GM19099 (cell line): ENCODE results near the gene FOXF1.

Experiments
- POLR2A ChIP-seq: IDR thresholded peaks from 3 replicates; pipeline ENCODE4 v1.6.1; 2011; ENCODE audit warnings: low read depth; ENCODE audit not compliant: insufficient read length; ENCODE audit errors: extremely low read depth

Gene FOXF1

DNA sequence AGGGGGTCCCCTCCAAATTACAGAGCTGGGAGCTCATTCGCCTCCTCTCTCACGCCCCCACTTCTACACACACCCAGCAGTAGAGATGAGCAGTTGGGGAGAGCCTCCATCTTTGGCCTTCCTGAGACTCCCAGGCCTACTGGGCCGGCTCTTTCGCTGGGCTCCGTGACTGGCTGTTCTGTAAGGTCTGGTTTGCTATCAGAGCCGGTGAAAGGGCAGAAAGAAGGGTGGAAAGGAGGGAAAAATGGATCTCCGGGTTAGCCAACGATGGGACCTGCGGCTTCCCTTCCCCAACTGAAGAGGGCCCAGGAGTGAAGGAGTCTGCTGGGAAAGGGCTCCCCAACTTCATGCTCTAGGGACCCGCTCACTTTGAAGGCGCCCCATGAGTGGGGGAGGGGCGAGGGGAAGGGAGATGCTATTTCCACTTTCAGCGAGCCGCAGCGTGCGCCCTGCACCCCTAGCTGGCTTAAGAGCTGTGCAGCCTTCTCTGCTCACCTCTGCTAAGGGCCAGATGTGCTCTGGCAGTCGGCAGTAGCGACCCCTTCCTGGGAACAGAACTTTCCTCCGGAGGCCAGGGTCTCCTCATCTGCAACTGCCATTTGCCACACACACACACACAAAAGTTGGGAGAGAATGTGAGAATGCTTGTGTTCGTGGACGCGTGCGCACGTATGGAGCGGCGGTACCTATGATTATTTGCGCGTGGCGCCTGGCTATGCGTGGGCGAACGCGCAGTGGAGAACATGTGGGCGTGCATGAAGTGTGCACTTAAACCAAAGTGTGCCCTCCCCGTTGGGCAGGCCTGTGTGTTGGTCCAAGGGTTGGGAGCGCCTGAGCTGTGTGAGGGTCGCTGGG lies 2.9 kb upstream of the FOXF1 start:
- no peak for TF ChIP-seq POLR2A

DNA sequence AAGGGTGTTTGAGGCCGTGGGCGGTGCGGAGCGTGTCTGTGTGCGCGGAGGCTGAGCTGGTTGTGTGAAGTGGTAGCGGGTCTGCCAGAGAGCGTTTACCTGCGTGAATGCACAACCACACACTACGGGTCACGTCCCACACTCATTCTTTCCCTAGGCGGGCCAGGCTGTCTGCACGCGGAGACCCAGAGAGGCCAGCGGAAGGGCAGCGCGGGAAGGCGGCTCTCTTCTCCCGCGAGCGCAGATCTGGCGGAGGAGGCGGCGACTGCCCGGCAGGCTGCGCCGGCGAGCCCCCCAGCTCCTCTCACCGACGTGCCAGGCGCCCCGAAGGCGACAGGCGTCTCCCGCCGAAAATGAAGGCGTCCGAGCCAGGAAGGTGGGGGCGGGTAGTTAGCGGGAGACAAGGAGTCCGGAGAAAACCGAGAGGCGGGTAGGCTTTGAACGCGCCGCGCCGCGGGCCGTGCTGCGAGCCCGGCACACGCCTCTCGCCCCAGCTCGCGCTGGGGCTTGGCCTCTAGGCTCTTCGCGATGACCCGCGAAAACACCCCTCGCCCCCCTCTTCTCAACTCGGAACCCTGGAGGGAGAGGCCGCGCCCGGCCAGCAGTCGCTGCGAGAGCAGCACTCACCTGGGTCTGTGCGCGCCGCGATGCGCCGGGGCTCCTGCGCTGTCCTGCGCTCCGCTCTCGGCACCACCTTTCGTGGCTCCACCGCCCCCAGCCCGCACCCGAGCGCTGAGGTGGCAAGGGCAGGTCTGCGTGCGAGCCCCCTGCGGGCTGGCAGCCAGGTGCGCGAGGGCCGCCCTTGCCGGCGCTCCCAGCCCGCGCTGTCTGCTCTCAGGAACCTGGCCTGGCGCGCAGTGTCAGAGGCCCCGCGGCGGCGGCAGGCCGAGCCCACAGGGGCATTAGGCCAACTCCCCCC lies 2.0 kb upstream of the FOXF1 start:
- TF ChIP-seq POLR2A: no peak

- TF ChIP-seq POLR2A: no peak
Measured at GRCh38 chr16:86508947-86509758, 1.2 kb upstream of the FOXF1 start.

DNA sequence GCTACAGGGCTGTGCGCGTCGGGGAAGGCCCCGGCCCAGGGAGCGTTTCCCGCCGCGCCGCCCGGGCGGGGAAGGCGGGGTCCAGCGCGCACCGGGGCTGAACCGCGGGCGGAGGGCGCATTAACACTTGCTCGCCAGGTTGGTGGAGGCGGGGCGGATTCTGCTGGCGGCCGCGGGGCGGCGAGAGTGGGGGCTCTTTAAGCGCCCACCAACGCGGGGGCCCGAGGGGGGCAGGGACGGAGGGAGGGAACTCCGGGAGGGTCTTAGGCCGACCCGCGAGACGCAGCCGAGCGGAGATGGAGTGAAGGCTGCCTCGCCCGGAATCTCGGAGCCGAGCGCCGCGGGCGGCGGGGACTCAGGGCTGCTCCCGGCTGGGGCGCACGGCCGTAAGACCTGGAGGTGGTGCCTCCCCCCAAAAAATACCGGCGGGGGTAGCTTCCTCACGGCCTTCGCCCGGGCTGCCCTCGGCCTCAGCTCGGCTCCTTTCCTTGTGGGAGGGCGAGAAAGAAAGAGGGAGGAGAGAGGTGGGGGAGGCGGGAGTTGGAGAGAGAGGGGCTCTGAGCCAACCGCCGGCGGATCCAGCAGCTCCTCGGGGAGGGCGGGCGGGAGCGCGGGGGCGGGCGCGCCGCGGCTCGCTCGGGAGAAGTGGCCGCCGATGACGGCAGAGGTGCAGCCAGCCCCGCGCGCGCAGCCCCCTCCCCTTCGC lies 415 bp upstream of the FOXF1 start:
- no peak for TF ChIP-seq POLR2A

DNA sequence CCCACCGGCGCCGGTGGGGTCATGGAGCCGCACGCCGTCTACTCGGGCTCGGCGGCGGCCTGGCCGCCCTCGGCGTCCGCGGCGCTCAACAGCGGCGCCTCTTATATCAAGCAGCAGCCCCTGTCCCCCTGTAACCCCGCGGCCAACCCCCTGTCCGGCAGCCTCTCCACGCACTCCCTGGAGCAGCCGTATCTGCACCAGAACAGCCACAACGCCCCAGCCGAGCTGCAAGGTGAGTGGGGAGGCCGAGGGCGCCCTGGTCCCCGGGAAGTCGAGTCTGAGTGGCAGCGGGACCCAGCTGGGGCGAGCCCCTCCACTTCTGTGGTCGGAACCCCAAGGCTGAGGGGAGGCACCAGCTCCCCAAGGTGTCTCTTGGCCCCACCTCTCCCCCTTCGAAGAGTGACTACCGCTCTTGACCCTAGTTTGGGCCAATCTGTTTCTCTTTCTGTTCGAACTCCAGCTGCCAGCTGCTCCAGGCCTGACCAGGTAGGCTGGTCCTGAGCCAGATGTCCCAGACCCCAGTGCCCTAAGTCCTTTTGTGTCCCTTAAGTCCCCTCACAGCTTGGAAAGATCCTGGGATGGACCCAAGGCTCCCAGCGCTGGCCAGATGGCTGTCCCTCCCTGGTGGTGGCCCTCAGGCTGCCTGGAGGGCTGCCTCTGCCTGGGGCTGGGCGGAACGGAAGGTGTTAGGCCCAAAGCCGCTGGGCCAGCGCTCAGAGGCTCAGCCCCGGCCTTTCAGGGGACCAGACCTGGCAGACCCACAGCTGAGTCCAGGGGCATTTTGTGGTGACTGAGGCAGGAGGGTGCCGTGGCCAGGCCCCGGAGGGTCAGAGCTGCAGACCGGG lies 1.2 kb downstream of the FOXF1 start:
- TF ChIP-seq POLR2A: no peak

DNA sequence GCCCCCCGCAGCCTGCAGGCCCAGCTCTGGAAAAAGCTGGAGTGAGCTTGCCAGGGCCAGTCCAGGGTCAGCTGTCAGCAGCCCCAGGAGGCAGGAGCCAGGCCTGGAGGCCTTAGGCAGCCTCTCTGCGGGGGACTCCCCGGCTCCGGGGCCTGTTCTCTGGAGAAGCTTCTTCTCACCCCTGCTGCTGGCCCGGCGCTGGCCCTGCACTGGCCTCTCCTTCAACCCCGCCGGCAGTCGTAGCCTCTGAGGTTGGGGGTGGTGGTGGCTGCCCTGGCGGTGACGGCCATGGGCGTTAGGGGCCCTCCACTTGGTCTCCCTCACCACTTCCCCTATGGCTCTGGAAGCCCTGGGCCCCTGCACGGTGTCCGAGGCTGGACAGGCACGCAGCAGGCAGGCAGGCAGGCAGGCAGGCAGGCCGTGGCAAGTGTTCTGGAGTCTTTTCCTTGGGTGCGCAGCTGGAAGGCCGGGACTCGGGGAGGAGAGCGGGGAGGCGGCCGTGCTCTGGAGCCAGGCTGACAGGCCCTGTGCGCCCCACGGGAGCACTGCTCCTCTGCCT lies 2.1 kb downstream of the FOXF1 start:
- no peak for TF ChIP-seq POLR2A

- TF ChIP-seq POLR2A: no peak
Measured at GRCh38 chr16:86512860-86513470, 2.6 kb downstream of the FOXF1 start.

DNA sequence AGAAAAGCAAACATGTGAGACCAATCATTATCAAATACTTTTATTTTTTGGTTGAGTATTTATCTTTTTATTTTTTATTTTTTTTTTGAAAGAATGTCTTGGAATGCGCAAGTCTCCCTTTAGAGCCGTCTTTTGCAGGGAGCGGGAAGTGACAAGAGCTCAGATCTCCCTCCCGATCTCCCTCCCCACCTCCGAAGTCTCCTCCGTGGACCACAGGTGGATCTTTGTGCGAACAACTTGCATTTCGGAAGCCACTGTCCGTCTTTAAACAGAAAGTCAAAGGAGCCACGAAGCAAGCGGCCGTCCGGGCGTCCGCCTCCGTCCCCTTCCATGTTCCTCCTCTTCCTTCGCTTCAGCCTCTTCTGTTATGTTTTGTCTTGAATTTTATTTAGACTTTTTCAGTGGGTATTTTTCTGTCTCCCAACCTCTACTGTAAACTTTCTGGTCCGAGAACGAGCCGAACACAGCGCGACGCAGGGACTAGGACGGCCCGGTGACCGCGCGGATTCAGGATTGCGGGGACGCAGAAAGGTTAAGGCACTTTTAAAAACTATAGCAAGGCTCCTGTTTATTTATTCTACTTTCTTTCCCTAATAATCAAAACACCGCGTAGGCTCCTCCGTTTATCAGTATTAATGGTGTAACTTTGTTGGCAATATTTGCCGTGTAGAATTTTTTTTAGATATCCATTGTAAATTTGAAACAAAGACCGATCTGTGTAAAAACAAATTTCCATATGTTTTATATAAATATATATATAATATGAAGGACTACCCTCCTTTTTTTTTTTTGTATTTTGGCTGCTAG lies 3.3 kb downstream of the FOXF1 start:
- no peak for TF ChIP-seq POLR2A

DNA sequence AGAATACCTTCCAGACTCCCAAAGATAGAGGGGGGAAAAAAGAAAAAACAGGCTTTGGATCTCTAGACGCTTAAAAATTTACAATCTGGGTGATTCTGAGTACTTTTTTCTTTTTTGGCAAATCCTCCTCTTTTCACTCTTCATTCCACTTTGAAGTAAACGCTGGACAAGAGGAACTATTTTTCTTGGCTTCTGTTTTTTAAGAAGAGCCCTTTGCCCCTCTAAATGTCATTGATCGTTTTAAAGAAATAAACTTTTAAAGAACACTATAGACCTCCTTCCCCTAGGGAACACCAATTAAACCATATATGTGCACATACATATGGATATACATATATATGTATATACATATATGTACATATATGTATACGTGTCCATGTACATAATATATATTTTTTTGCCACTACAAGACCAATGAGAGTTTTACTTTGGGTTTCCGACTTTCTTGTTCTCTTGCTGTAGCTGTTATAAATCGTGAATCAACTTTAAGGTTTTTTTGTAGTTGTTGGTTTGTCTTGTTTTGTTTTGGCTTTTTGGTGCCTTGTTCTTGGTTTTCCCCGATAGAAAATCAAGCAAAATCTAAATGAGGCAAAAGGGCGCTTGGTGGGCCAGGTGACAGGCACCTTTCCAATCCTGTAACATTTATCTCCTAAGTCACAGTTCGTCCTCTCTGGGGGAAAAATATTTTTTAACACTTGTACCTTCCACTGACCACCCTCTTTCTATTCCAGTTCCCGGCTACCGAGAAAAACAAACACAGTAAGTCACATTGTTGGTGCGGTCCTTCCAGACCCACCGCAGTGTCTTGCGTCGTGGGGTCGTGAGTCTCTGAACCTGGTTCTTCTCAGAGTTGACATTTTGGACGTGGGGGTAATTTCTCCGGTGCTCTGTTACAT lies 4.4 kb downstream of the FOXF1 start:
- TF ChIP-seq POLR2A: no peak

- TF ChIP-seq POLR2A: no peak
Measured at GRCh38 chr16:86515413-86515776, 5.1 kb downstream of the FOXF1 start.
